Activated CD4-positive, alpha-beta T cell treated with anti-CD3 and anti-CD28 coated beads, Interleukin-2, amount 50 U/mL, for 4 hours (primary cell): ENCODE measurements around the gene PDZD2.
"Not testable (repeated sequence)": the region's sequence is repeated elsewhere in the genome, so short reads cannot be mapped to it uniquely, and the experiment has no call there.

Source experiments
- DNase-seq, 2 experiments: peaks; one replicate each; pipeline ENCODE4 v3.0.0-alpha.2; 2020

The PDZD2 gene

DNA sequence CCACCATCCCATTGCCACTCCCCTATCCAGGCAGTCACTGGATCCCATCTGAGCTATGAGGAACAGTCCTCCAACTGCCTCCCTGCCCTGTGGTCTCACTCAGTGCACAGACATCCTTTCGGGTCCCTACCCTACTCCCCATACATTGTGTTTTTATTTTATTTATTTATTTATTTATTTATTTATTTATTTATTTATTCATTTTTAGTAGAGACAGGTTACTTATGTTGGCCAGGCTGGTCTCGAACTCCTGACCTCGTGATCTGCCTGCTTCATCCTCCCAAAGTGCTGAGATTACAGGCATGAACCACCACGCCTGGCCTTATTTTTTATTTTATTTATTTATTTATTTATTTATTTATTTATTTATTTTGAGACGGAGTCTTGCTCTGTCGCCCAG, 137.4 kb downstream of the PDZD2 start:
- not testable (repeated sequence) for DNase-seq

DNA sequence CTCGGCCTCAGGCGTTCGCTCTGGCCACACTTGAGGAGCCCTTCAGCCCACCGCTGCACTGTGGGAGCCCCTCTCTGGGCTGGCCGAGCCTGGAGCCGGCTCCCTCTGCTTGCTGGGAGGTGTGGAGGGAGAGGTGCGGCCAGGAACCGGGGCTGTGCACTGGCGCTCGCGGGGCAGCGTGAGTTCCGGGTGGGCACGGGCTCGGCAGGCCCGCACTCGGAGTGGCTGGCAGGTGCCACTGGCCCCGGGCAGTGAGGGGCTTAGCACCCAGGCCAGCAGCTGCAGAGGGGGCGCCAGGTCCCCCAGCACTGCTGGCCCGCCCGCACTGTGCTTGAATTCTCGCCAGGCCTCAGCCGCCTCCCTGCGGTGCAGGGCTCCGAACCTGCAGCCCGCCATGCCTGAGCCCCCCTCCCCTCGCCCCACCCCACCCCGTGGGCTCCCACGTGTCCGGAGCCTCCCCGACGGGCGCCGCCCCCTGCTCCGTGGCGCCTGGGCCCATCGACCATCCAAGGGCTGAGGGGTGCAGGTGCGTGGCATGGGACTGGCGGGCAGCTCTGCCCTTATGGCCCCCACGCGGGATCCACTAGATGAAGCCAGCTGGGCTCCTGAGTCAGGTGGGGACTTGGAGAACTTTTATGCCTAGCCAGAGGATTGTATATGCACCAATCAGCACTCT, 138.2 kb downstream of the PDZD2 start:
- DNase-seq = no peak

- DNase-seq = no peak
These were observed 142.8 kb downstream of the PDZD2 start for GRCh38 chr5:31781772-31782171.

- DNase-seq = no peak
These were observed 144.2 kb downstream of the PDZD2 start for GRCh38 chr5:31783086-31783645.

GRCh38 chr5:31783731-31784130, 144.8 kb downstream of the PDZD2 start:
- no peak for DNase-seq

- no peak for DNase-seq
These were observed 147.2 kb downstream of the PDZD2 start for GRCh38 chr5:31786090-31786631.

GRCh38 chr5:31794009-31794408, 155.1 kb downstream of the PDZD2 start:
- no peak for DNase-seq

GRCh38 chr5:31798168-31798567, 159.2 kb downstream of the PDZD2 start:
- DNase-seq = no peak

DNA sequence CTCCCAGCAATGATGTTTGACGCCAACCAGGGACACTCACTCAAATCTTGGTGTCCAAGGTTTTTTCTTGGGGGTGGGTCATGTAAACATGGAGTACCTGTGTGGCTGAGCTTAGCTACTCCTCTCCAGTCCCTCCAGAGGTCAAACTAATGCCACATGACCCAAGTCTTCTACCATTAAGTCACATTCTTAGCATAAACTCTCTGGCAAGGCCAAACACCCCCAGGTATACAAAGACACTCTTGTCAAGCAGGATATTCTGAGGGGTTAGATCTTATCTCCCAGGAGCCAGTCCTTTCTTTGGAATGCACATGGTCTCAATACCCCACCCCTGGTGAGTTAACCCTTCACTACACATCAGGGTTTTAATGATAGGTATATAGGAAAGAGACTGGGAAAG, 161.4 kb downstream of the PDZD2 start:
- DNase-seq = no peak

DNA sequence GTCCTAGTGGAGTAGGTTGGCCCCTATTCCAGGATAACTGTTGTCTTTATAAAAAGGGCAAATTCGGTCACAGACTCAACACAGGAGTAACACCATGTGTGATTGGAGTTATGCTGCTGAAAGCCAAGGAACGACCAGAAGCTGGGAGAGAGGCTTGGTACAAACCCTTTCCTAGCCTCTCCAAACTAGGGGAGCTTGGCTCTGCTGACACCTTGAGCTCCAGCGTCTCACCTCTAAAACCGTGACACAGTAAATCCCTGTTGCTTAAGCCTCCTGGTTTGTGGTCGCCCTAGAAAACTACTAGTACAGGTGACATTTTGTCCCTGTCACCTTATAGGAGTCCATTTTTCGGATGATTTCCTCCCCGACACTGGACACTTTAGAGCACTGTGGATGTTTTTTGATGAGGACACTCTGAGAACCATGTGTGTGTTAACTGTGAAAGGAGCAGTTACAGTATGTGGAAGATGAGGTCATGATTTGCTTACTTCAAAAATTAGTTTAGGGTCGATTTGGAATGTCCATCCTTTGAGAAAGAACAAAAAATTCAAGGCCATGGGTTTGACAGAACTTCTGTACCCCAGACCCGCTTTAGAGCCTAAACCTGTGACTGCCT, 167.0 kb downstream of the PDZD2 start:
- no peak for DNase-seq

GRCh38 chr5:31806561-31806960, 167.6 kb downstream of the PDZD2 start:
- DNase-seq = no peak

- DNase-seq = no peak
These were observed 169.0 kb downstream of the PDZD2 start for GRCh38 chr5:31807789-31808540.

- DNase-seq = no peak
These were observed 170.3 kb downstream of the PDZD2 start for GRCh38 chr5:31809050-31809870.

GRCh38 chr5:31811210-31811609, 172.3 kb downstream of the PDZD2 start:
- no peak for DNase-seq

GRCh38 chr5:31815376-31815775, 176.4 kb downstream of the PDZD2 start:
- no peak for DNase-seq

DNA sequence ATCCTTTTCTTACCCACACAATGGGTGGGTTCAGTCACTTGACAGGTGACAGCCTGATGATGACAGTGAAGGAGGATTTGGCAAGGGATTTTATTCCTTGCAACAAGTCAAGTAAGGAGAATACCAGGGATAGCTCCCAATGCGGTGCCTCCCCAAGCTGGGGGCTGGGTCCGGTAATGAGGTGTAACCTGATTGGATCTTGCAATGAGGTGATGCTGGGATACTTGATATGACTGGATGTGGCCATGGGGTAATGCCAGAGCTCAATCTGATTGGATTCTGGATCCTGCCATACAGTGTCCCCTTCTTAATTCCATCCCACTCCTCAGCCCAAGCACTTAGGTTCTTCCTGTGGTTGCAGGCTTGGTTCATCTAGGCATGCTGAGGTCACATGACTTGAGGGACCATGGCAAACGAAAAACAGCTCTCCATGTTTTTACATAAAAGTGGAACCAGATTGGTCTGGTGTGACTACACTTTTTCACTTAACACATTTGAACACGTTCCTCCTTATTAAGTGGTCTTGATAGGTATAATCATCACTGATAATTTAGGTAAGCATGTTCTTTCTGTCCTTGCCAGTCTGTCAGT, 181.1 kb downstream of the PDZD2 start:
- DNase-seq = no peak

DNA sequence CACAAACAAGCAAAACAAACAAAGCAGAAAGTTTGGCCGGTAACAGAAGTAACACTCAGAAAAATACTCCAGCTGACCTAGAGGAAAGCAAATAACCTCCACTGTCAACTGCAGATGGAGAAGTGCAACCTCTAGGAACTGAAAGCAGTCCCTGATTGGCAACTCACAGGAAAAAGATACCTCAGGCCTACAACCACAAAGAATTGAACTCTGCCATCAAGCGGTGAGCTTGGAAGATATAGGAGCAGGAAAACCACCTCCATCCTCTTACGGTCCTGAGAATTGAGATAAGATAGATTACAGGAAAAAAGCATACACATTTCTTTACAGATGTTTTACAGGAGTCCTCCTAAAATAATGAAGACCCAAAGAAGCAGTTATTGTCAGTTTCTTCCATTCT, 184.5 kb downstream of the PDZD2 start:
- no peak for DNase-seq

DNA sequence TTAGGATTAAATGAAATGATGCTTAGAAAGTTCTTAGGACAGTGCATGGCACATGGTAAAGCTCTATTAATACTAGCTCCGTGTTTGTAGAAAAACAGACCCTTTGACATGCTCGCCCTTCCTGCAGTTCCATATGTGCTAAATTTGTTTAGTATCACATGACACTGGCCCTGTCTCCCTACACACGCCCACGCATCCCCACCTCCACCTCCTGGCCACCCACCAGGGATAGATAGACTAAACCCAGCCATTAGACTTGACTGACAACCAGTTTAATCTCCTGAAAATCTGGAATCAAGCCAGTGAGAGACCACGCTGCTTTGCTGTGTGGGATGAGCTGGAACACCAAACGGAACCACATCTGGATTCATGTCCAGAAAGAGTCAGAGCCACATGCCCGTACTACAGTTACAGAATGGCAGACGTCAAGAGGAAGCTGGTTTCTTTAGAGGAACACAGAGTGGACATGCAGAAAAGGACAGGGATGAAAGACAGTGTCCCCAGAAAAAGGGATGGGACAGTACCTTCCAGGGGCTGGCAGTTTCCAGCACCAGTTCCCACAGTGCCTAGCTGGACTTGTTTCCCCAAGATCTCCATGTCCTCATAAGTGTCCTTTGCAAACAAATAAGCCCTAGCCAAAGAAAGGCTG, 186.1 kb downstream of the PDZD2 start:
- DNase-seq = no peak

- peak; percentile 15 for DNase-seq
These were observed 186.7 kb downstream of the PDZD2 start for GRCh38 chr5:31825518-31826068.

- no peak for DNase-seq
These were observed 188.9 kb downstream of the PDZD2 start for GRCh38 chr5:31827867-31828266.

DNA sequence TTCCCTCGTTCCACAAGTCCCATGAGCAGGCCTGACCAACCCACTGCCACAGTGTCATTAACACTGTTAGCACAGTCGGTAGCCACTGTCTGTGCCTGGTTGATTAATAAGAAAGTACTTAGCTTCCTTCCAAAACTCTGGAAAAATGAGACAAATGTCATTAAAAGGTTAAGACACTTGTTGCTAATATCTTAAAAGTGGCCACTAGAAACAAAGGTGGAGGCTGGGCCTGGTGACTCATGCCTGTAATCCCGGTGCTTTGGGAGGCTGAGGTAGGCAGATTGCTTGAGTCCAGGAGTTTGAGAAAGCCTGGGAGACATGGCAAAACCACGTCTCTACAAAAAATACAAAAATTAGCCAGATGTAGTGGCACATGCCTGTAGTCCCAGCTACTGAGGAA, 194.0 kb downstream of the PDZD2 start:
- DNase-seq = no peak
